Kidney (tissue), 14 donors: Measurements from ENCODE around the gene PTPRG. TPM values are rescaled to one million over a fixed set of nuclear protein-coding genes. Genes with fewer than 3 reads are reported as not detected.

Source experiments
- DNase-seq, 5 donors: peaks; one replicate each; pipeline ENCODE4 v3.0.0-alpha.2; 2013 to 2020
- FAIRE-seq: peaks from 2 replicates; lab custom pipeline; 2012; peaks lifted over from hg19 to GRCh38; lab: Jason Lieb, UNC
- H3K27ac ChIP-seq, 2 donors: one replicate each; pipeline ENCODE4 v1.7.0; 2013; ENCODE audit warnings: low read depth in 2 of 2, low read length in 2 of 2, inconsistent platforms in 1 of 2
- H3K27me3 ChIP-seq: one replicate; pipeline ENCODE4 v1.7.1; 2013; ENCODE audit warnings: low read length, inconsistent platforms; ENCODE audit not compliant: control insufficient read depth, insufficient read depth
- H3K36me3 ChIP-seq, 3 donors: one replicate each; pipeline versions ENCODE4 v1.7.0 to v1.7.1; 2013; ENCODE audit warnings: low read length in 3 of 3, control low read depth in 1 of 3, inconsistent platforms in 1 of 3; ENCODE audit not compliant: insufficient read depth in 3 of 3, control insufficient read depth in 2 of 3
- H3K4me1 ChIP-seq, 3 donors: one replicate each; pipeline versions ENCODE4 v1.7.0 to v1.7.1; 2013; ENCODE audit warnings: low read length in 3 of 3, inconsistent platforms in 1 of 3, low read depth in 1 of 3; ENCODE audit not compliant: control insufficient read depth in 2 of 3, insufficient read depth in 2 of 3
- H3K4me3 ChIP-seq, 3 donors: one replicate each; pipeline versions ENCODE4 v1.7.0 to v1.8.1; 2013; ENCODE audit warnings: low read length in 3 of 3, control low read depth in 1 of 3, inconsistent platforms in 1 of 3
- H3K9ac ChIP-seq, 3 donors: one replicate each; pipeline versions ENCODE4 v1.7.0 to v1.7.1; 2013; ENCODE audit warnings: low read length in 3 of 3, control low read depth in 1 of 3, inconsistent platforms in 1 of 3
- H3K9me3 ChIP-seq, 3 donors: one replicate each; pipeline versions ENCODE4 v1.7.0 to v1.7.1; 2013; ENCODE audit warnings: low read length in 3 of 3, control low read depth in 1 of 3, inconsistent platforms in 1 of 3; ENCODE audit not compliant: control insufficient read depth in 2 of 3, insufficient read depth in 1 of 3
- intact Hi-C: fragments of 100-400 bp; cut with DNase I; formaldehyde crosslinking; loops from one replicate; pipeline ENCODE4 v1.11.1; 2022
- polyA plus RNA-seq: library from polyadenylated mRNA; stranded (reverse); fragments of 350-450 nt; fragmentation: Illumina TruSeq; extraction: RNeasy Lipid Tissue Mini Kit (QIAGEN cat#74804); gene quantifications from one replicate; pipeline ENCODE4 v1.2.3, GENCODE V29; 2014; ENCODE audit warnings: low read depth, low replicate concordance; ENCODE audit not compliant: insufficient read depth
- total RNA-seq: library from RNA; stranded (reverse); fragmentation: NEBNext Ultra II Directional; extraction: Animal tissue kit (Norgen Biotek cat#: 25700); gene quantifications from one replicate; pipeline ENCODE4 v1.2.1, GENCODE V29; 2021
- TF ChIP-seq, protein P1 (sequence below): IDR thresholded peaks from 3 replicates; pipeline ENCODE4 v1.5.1; 2012; ENCODE audit warnings: mild to moderate bottlenecking, moderate library complexity, borderline replicate concordance; ENCODE audit not compliant: insufficient read depth; ENCODE audit errors: extremely low read depth
- donor health status: control.
- donor health status: control.
- donor health status: control.
- donor health status: control.
- donor health status: control.
- donor health status: DM: yes; HTN: yes; CAD: no.
- donor health status: Normal renal cell carcinoma (clear cell type).

The PTPRG gene
- total and polyA plus RNA-seq, 2 donors from 2014 or later: 9.2 to 154 TPM

DNA sequence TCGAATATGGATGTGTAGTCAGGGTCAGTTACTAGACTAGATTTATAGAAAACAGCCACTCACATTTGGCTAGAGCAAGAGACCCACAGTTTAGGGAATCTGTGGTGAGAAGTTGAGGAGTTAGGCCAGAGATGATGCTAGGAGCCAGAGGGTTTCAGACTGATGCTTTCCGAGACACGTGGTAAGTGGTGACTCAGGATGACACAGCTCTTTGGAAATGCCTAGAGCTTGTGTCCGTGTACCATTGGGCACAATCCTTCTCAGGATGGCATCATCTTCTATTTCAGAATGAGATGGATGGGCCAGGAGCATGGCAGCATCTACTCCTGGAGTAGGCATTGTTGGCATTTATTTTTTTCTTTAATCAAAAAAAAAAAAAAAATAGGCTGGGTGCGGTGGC is 28.5 kb downstream of the PTPRG start:
- Histone ChIP-seq H3K9me3 (no peaks in the 10 kb centered on the region), H3K4me1 (peaks cover 0 to 3% (median 0%) of the 10 kb centered on the region in 3 donors), H3K4me3 (no peak overlapping the region), H3K27me3 (no peaks in the 10 kb centered on the region), H3K36me3 (no peaks in the 10 kb centered on the region), H3K9ac (no peak overlapping the region), H3K27ac (no peak overlapping the region)
- TF ChIP-seq, protein P1, sequence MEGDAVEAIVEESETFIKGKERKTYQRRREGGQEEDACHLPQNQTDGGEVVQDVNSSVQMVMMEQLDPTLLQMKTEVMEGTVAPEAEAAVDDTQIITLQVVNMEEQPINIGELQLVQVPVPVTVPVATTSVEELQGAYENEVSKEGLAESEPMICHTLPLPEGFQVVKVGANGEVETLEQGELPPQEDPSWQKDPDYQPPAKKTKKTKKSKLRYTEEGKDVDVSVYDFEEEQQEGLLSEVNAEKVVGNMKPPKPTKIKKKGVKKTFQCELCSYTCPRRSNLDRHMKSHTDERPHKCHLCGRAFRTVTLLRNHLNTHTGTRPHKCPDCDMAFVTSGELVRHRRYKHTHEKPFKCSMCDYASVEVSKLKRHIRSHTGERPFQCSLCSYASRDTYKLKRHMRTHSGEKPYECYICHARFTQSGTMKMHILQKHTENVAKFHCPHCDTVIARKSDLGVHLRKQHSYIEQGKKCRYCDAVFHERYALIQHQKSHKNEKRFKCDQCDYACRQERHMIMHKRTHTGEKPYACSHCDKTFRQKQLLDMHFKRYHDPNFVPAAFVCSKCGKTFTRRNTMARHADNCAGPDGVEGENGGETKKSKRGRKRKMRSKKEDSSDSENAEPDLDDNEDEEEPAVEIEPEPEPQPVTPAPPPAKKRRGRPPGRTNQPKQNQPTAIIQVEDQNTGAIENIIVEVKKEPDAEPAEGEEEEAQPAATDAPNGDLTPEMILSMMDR: no peak
- FAIRE-seq (no peak), DNase-seq (no peak)
- intact Hi-C loops: no loop called here

GRCh38 chr3:61591300-61591699 is 29.9 kb downstream of the PTPRG start:
- Histone ChIP-seq H3K27ac (no peak overlapping the region), H3K9ac (no peak overlapping the region), H3K36me3 (no peaks in the 10 kb centered on the region), H3K9me3 (no peaks in the 10 kb centered on the region), H3K27me3 (no peaks in the 10 kb centered on the region), H3K4me3 (no peak overlapping the region), H3K4me1 (peaks cover 0 to 3% (median 0%) of the 10 kb centered on the region in 3 donors)
- intact Hi-C loops: no loop called here
- DNase-seq: no peak
- TF ChIP-seq, protein P1: no peak
- no peak for FAIRE-seq

DNA sequence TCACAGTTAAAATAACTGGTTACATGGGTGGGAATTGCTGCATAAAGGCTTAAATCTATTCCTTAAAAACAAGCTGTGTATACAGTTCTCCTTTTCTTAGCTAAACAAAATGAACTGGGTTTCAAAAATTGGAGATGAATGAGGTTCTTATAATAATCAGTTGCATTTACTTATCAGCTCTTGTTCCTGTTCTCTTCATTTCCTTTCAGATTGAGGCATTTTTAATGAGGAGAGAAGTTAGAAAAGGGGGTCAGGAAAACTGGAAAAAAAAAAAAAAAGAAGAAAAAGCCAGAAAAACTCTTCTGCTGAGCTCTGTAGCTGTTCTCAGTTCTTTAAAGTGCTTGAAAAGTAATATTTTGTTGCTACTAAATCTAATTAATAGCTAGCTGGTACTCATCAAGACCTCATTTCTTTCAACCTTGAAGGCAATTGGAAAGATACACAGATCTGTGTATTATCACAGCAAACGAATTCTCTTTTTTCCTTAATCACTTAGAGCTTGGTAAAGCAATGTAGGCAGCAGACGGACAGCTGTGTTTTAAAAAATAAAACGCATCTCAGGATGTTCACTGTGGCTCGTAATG is 32.2 kb downstream of the PTPRG start:
- H3K27me3 ChIP-seq: no peaks in the 10 kb centered on the region
- DNase-seq (no peak), FAIRE-seq (no peak)
- H3K36me3 ChIP-seq: no peaks in the 10 kb centered on the region
- TF ChIP-seq, protein P1: no peak
- peaks cover 0 to 3% (median 0%) of the 10 kb centered on the region in 3 donors for H3K4me1 ChIP-seq
- H3K4me3 ChIP-seq: no peak overlapping the region
- no peak overlapping the region for H3K27ac ChIP-seq
- intact Hi-C loops: no loop called here
- no peaks in the 10 kb centered on the region for H3K9me3 ChIP-seq
- no peak overlapping the region for H3K9ac ChIP-seq
